C4-2B (cell line): ENCODE results near the gene MKLN1.

ENCODE experiments used
- CTCF ChIP-seq: fragments of 450-650 bp; conservative IDR thresholded peaks from 2 replicates; pipeline ENCODE4 v1.5.1; 2017; ENCODE audit warnings: mild to moderate bottlenecking
- ZFX ChIP-seq: fragments of 450-650 bp; IDR thresholded peaks from 2 replicates; pipeline ENCODE4 v1.6.1; 2017

DNA sequence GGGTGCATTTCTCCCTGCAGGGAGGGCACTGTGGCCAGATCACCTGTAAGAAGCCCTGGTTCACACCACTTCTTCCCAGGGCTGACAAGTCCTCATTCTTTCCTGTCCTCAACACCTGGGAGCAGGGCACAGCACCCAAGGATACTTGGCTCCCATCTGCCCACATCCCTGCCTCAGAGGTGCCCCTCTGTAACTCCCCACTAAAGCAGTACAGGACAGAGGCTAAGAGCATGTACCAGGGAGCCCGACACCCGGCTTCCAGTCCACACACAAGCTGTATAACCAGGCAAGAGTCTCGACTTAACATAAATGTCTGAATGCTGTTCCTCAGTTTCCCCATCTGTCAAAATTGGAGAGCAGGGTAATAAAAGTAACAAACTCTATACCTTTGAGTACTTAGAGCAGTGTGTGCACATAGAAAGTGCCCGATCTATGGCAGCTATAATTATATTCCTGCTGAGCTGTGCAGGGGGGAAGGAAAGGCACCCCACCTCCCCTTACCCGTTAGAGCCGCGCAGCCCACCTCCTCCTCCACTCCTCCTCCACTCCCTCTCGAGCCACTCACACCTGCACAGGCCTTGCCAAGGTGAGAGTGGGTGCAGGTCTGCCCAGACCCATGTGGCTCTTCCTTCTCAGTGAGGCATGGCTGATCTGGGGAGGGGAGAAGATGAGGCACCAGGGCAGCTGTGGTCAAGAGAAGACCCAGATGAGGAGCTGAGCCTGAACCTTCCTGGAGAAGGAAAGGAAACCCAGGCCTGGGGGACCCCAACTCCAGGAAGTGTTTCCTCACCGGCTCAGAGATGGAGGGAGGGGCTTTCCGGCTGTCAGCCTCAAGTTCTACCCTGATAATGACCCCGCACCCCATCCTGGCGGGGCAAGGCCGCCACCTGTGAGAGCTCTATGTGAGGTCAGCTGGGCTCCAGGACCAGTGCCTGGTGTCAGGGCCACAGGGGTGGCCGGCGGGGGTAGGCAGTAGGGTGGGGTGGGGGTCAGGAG is 206.2 kb downstream of the MKLN1 start:
- no peak for TF ChIP-seq CTCF
- TF ChIP-seq ZFX, result no peak
